ENCODE data around the gene GRK5.

DNA sequence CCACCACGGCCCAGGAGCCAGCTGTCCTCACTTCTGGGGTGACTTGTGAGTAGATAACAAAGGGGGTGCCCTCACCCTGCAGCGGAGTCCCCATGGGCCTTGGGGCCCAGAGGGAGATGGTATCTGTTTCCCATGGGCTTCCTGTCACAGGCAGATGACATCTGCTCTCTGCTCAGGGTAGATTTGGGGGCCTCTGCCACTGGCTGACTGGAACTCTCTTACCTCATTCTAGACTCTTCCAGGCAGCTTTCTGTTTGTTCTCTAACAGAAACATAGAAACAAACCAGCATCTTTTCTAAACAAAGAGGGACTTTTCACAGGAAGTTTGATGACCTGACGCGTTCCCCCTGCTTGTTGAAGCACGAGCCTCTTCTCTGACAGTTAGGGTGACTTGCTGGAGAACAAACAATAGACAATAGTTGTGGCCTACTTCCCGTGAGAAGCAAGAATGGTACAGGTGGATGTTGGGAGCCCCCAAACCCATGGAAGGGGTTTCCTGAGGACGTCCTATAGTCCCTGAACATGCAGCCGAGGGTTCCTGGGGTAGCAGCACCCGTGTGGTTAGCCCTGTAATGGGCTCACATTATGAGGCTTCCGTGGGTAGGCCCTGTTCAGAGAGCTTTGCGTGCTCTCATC is 61.6 kb downstream of the GRK5 start:
- TF ChIP-seq, protein P1, sequence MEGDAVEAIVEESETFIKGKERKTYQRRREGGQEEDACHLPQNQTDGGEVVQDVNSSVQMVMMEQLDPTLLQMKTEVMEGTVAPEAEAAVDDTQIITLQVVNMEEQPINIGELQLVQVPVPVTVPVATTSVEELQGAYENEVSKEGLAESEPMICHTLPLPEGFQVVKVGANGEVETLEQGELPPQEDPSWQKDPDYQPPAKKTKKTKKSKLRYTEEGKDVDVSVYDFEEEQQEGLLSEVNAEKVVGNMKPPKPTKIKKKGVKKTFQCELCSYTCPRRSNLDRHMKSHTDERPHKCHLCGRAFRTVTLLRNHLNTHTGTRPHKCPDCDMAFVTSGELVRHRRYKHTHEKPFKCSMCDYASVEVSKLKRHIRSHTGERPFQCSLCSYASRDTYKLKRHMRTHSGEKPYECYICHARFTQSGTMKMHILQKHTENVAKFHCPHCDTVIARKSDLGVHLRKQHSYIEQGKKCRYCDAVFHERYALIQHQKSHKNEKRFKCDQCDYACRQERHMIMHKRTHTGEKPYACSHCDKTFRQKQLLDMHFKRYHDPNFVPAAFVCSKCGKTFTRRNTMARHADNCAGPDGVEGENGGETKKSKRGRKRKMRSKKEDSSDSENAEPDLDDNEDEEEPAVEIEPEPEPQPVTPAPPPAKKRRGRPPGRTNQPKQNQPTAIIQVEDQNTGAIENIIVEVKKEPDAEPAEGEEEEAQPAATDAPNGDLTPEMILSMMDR (IDR thresholded peaks at IDR 0.05; ENCODE audit: insufficient read depth, low read length, poor library complexity, severe bottlenecking): no peak
- no peak for TF ChIP-seq EZH2phosphoT487 (conservative IDR thresholded peaks at IDR 0.05; ENCODE audit: low read length)
